ENCODE results near the gene TBC1D1.

TBC1D1 gene

DNA sequence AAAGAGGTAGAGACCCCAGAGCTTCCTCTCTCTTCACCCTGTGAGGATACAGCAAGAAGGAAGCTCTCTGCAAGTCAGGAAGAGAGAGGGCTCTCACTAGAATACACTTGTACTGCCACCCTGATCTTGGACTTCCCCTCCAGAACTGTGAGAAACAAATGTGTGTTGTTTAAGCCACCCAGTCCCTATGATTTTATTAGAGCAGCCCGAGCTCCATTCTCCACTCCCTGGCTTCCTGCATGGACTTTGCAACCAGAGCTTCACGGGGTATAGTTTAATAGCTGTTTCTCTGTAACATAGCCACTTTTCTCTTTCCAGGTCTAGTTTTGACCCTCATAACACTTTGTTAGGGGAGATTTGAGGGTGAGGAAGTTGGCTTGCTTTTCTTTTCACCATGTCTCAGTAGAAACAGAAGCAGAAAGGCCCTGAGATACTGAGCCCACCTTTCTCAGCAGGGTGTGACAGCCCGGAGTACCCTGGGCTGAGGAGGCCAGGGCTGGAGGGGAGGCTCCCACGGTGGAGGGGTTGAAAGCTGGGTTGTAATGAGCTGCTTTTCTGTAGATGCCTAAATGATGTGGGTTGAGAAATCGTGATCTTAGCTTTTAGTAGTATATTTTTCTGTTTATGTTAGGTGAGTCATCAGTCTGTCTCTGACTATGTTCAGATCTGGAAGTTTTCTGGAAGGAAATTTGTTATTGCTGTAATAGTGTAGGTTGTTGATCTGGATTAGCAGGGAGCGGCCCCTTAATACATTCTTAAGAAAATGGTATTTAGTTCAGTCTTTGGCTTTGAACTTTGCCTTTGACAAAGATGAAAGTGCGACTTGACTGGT is 187.9 kb downstream of the TBC1D1 start:
- no peak for DNase-seq
- ATAC-seq, result no peak

DNA sequence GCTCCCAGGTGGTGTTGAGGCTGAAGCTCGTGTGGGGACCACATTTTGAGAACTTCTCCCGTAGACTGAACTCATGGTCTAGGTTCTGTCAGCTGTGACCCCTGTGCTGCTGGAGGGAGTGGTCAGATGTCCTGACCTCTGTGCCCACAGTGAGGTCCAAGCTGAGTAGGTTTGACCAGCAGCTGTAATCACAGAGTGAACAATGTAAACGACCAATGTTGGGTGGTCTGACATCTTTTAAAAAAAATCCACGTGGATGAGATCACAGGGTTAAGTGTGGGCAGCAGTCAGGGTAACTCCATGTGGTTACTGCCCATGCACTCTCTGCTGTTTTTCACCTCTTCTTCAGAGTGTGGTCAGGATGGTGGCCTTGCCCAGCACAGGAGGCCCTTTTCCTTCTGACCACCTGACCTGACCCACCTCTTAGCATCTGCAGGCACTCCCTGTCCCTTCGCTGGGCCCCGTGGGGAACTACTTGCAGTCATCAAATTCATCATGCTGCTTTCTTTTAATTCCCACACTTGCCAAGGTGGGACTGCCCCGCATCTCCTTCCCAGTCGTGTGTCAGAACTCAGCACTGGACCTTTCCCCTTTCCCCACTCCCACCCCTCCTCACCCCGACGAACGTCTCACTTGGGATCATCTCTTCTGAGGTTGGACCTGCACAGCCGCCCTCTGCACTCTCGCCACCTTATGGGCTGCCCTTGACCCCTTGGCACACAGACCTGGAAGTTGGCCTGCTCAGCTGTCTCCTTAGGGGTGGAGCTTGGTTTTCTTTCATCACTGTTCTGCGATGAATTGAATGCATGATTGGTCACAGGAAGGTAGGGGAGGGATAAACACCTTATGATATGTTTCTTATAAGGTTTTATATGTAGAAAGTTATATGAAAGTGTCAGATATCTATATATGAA is 189.4 kb downstream of the TBC1D1 start:
- no peak for ATAC-seq
- DNase-seq, result no peak

DNA sequence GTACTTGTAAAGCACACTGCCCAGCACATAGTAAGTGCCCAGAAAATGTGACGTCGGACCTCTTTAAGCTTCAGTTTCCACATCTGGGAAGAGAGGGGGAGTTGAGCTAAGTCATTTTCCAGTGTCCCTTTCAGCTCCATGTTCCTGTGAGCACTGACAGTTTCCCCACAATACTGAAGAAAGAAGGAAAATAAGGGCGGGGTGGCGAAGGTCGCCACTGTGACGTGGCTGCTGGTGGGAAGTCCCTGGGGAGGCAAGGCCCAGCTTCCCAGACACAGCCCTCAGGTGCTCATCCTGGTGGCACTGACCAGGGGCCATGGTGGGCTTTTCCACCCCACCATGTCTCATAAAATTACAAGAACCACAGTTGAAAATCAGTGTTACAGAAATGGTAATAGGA is 191.1 kb downstream of the TBC1D1 start:
- DNase-seq (no peak), ATAC-seq (no peak)

DNA sequence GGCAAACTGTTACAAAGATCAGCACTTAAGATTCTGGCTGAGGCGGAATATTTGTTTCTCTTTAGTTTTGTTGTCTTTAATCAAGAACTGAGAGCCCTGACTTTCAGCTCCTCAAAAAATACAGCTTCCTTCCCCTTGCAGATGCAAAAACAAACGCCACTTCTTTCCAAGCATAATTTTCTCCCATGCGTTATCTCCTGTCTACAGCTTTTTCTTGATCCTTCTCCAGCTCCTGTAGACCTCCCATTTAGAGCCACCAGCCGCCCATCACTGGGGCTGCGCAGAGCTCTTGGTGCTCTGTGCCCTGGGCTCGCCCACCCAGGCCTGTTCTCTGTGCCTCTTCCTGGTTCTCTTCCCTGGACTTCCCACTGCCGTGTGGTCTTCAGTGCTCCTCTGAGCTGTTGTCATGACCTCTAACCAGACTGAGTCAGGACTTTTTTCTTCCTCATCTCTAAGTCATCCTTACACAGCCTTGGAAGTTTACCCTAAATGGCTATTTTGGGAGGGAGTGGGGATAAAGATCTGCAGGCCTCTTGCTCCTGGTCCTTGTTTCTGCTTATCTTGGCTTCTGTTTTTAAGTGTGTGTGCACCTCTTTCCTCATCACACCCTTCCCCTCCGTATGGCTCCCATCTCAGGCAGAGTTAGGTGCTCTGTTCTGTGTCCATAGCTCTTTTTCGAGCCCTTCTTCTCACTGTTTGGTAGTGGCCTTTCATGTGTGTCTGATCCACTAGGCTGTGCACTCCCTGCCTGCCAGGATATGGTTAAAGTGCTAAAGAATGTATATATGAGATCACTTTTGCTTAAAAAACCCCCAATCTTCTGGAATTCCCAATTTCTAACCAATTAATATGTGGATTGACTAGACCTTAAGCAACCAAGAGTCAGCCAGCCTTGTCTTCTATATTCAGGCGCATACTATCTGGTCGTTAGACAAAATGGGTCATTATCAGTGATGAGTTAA is 191.8 kb downstream of the TBC1D1 start:
- ATAC-seq (no peak), DNase-seq (no peak)

DNA sequence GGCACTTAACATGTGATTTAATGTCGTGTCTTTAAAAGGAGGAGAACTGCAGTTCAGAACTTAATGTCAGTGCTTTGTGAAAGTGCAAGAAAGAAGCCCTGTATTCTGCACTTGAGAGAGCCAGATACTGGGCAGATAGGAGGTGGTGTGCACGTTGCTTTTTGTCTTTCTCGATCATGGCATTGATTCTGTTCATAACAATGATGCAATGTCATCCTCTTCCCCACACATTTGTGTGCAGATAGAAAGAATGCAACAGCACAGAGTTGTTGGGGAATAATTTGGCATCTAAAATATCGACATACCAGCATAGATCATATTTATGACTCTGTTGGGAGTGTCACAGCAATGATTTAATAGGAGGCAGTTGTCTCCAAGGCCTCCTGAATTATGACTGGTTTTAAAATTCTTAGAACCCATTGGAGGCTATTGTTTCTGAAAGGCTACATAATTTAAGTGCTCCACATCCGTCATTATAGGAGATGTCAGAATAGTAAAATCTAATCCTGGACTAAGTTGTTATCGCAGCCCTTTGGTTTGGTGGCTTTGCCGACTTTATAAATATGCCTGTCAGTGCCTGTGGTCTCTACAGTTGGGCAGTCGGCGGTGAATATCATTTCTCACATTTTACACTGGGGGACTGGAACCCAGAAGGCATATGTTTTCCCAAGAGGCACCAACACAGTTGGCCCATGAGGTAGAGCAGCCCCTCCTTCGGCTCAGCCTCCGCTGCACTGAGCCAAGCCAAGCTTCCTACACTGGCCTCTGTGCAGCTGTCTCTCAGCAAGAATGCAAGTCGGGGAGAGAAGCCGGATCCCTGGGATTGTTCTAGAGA is 194.2 kb downstream of the TBC1D1 start:
- DNase-seq, result no peak
- ATAC-seq, result no peak

DNA sequence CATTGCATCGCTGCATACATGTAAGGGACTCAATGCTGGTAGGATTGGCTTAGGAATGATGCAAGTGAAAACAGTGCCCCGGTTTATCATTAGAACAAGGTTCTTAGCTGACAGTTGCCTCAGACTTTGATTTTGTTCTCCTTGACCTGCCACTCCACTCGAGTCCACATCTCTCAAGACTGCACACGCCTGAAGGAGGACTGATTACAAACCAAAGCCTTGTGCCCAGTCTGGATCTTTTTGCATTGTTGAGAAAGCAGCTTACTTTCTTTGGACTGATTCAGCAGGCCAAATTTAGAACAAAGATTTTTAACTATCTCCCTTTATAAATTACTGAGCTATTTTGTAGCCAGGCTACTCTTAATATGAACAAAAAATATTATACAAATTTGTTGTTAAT is 194.9 kb downstream of the TBC1D1 start:
- ATAC-seq (no peak), DNase-seq (no peak)

DNA sequence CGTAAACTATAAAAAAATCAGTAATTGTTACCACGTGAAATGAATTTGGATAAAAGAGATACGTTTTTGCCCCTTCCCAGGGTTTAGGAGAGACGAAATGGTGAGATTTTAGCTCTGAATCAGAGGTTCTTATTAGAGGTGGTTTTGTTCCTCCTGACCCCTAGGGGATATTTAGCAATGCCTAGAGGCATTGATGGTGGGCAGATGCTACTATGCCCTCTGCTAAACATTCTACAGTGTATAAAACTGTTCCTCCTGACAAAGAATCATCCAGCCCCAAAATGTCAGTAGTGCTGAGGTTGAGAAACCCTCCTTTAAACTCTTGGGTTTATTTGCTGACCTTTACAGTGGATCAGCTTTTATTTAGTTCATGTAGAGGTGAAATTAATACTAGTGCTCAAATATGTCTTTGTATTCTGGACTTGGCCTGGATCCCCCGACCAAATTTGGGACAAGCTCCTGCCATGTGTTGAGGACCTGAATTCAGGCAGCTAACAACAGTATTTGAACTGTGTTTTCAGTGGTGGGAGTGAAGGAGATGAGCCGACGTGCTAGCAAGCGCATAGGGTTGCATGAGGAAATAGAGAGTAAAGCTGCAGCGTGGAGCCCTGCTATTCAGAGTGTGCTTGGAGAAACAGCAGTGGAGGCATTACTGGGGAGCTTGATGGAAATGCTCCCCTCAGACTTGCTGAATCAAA is 195.4 kb downstream of the TBC1D1 start:
- no peak for DNase-seq
- no peak for ATAC-seq

DNA sequence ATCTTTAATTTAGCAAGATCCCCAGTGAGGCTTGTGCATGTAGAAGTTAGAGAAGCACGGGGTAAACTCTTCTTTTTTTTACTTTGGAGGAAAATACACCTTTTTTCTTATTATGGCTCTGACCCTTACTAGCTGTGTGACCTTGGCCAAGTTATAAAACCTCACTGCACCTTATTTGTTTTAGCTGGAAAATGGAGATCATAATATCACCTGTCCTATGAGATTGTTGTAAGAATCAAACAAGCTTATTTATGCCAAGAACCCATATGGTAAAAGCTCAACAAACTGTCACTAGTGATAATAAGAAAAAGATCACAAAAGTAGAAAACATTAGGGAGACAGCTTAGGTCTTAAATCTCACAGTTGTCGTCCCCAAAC is 196.0 kb downstream of the TBC1D1 start:
- DNase-seq, result no peak
- ATAC-seq, result no peak

DNA sequence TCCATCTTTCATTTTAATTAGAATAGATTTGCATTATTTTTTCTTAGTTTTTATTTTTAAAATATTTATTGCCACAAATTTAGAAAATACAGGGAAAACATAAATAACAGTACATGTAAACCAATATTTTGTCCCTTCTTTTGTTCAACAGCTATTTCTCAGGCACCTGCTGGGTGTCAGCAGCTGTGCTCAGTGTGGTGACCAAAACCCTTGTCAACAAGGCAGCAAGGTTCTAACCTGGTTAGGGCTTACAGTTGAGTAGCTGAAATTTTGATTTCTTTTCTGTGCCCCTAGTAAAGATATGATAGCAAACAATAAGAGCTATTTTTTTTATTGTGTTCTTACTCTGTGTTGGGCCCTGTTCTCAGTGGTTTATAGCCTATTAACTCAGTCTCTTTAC is 197.4 kb downstream of the TBC1D1 start:
- no peak for ATAC-seq
- no peak for DNase-seq

DNA sequence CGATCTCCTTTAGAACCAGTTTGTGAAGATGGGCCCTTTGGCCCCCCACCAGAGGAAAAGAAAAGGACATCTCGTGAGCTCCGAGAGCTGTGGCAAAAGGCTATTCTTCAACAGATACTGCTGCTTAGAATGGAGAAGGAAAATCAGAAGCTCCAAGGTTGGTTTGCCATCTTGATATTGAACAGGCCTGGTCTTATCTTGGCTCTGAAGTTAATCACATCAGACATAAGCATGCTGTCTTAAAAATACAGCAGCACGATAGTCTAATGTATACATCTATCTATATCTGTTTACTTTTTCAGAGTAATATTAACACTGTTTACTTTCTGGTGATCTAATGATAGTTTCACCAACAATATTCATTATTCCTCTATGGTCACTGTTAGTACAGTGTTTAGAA is 199.1 kb downstream of the TBC1D1 start:
- DNase-seq (no peak), ATAC-seq (no peak)

DNA sequence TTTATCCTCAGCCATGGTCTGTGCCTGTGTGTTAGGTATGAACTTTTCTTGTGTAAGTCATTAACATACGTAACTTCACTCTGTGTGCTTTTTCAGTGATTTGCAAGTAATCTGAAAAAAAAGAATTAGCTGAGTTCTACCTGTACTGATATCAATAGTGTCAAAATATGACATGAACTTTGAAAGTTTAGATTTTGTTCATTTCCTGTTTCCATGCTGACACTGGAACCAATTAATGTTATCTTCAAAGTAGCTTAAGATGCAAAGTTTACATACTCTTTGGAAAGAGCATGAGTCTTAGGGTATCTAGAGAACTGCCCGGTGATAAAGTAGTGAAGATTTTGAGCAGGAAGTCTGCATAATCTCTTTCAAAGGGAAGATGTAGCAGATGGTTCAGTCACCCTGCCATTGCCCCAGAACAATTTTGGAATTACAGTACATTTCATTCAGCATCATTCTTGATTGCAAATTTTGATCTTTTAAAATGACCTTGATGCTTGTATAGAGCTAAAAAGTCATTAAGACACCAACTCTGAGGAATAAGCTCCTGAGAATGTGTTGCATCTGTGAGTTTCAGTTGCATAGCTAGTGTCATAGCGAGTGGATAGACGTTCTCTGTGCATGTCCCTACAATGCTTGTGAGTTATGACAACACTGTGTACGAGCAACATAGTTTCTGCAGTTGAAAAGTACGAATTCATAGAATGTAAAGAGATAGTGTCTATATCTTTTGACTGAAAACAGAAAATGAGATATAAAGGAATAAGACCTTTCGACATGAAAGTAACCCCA is 199.8 kb downstream of the TBC1D1 start:
- peak; percentile 73 for ATAC-seq

DNA sequence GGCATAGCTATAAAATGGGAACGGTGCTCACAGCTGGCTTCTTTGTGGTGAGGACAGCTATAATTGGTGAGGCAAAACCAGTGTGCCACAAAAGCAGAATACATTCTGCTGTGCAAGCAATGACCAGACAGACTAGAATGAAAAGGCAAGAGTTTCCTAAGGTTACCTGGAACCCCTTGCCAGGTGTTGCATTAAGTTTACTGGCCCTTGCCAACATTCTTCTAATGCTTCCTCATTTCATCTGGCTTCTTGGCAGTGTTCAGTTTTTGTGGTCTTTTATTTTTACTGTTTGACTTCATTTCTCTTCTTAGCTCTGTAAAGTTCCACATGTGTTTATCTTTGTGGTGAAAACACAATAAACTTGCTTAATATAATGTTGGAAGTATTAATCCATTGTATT is 200.8 kb downstream of the TBC1D1 start:
- DNase-seq, result no peak
- no peak for ATAC-seq

More for the DNA sequence above, 199.8 kb downstream of the TBC1D1 start:
- no peak for DNase-seq

DNA sequence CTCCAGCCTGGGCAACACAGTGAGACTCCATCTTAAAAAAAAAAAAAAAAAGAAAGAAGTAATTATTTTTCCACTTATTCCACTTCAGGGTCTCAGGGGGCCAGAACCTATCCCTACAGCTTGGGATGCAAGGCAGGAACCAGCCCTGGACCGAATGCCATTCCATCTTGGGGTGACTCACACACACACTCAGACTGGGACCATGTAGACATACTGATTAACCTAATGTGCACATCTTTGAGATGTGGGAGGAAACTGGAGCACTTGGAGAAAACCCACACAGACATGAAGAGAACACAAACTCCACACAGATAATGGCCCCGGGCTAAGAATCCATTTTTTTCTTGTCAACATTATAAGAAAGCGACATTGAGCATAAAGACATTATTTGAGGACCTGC is 201.8 kb downstream of the TBC1D1 start:
- no peak for DNase-seq
- no peak for ATAC-seq

DNA sequence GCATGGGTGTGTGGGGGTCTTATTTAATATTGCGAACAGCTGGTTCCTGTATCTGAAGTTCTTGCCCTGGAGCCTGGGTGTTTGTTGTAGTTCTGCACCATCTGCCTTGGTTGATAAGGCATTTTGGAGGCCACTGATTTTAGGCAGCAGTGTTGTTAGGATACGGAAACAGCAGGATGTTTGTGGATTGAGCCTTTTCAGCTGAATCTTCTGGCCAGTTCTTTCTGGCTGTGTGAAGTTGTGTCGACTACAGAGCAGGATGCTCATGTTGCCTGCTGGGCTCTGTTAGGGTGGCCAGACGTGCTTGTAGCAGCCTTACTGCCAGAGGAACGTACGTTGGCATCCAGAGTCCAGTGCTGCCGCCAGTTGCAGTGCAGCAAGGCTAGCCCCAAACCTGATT is 203.5 kb downstream of the TBC1D1 start:
- ATAC-seq, result no peak

DNA sequence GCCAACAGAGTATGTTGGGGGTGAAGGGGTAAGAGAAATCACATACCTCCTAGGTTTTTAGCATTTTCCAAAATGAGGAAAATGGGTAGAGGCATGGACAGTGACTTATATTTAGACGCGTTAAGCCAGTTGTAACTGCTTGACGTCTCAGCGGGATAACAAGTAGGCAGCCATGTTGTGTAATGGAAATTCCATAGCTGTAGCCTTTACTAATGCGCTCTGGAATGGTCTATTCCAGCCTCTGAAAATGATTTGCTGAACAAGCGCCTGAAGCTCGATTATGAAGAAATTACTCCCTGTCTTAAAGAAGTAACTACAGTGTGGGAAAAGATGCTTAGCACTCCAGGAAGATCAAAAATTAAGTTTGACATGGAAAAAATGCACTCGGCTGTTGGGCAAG is 204.8 kb downstream of the TBC1D1 start:
- ATAC-seq, result no peak
- no peak for DNase-seq

More for the DNA sequence above, 203.5 kb downstream of the TBC1D1 start:
- DNase-seq, result no peak

DNA sequence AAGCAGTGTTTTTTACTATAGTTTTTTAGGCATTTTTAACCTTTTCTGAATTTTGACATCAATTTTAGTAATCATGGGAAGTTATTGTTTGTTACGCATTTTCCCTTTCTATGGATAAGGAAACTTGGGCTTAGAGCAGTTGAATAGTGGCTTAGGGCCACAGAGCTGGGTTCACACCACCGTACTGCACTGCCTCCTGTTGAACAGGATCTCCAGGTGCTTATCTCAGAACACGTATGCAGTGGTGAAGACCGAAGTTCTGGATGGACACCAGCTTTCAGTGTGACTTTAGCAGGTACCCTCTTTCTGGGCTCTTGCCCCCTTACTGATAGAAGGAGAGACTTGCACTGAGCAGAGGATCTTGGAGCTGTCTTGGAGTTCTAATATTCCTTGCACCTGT is 206.9 kb downstream of the TBC1D1 start:
- no peak for ATAC-seq
- no peak for DNase-seq

DNA sequence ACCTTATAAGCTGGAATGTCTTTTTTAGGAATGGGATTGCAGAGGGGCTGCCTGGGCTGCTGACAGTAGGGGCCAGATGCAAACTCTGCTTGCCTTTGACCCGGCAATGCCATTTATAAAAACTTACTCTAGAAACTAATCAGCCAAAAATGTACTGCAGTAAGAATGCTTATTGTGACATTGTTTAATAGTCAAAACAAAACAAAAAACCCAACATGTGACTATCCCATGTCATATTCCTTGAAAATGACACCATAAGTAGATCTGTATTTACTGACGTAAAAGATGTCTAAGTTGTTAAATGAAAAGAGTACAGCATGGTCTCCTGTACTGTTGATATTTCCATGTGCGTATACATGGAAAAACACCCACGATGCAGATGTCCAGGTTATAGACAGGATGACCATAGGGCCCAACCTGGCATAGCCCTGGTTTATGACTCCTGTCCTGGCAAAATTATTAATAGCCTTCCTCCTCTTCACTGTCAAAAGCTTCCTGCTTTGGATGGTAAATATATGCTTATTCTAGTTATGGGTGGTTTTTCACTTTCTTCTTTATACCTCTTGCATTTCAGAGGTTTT is 208.2 kb downstream of the TBC1D1 start:
- no peak for DNase-seq
- ATAC-seq, result no peak

DNA sequence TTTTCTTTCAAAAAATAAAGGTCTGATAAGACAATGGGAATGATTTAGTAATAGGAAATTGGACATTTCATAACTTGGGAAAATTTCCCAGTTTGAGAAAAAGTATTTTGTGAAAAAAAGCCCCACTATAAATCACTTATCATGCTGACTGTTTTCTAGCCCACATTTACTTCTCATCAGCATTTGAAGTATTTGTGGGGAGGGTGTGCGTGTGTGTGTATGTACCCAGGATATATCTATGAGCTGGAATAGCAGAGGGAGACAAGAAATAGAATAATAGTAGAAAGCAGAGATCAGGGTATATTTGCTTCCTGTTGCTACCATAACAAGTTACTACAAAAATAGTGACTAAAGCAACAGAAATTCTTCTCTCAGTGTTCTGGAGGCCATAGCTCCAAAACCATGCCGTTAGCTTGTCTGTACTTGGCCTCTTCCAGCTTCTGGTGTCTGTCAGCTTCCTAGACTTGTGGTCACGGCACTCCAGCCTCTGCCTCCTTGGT is 209.1 kb downstream of the TBC1D1 start:
- DNase-seq (no peak), ATAC-seq (no peak)

Measured in stimulated activated naive CD8-positive, alpha-beta T cell treated with anti-CD3 and anti-CD28 coated beads, Interleukin-15, Interleukin-2, amounts not matched to agents 100 U/mL and 50 U/mL, for 24 hours (primary cell).